Trophoblast cell (in vitro differentiated cells and primary cell): ENCODE data around the gene ARHGEF9.
"Not testable (repeated sequence)": the region's sequence is repeated elsewhere in the genome, so short reads cannot be mapped to it uniquely, and the experiment has no call there.

ENCODE experiments used
- DNase-seq, 2 donors: peaks; one replicate each; pipeline ENCODE4 v3.0.0-alpha.2; 2016
- H2AFZ ChIP-seq: 2 replicates; pipeline ENCODE4 v1.6.1; 2013; ENCODE audit warnings: low read length, moderate library complexity, mild to moderate bottlenecking; ENCODE audit not compliant: insufficient read depth, poor library complexity
- H2AK5ac ChIP-seq: 2 replicates; pipeline ENCODE4 v1.6.1; 2013; ENCODE audit warnings: mild to moderate bottlenecking, low read length
- H2BK120ac ChIP-seq: 2 replicates; pipeline ENCODE4 v1.6.1; 2013; ENCODE audit warnings: low read length, mild to moderate bottlenecking, moderate library complexity; ENCODE audit not compliant: insufficient read depth, poor library complexity
- H2BK12ac ChIP-seq: 2 replicates; pipeline ENCODE4 v1.6.1; 2013; ENCODE audit warnings: mild to moderate bottlenecking, low read length, moderate library complexity
- H2BK5ac ChIP-seq: 2 replicates; pipeline ENCODE4 v1.6.1; 2013; ENCODE audit warnings: low read length, low read depth, moderate library complexity, mild to moderate bottlenecking; ENCODE audit not compliant: poor library complexity
- H3K14ac ChIP-seq: 2 replicates; pipeline ENCODE4 v1.6.1; 2013; ENCODE audit warnings: mild to moderate bottlenecking, low read length
- H3K18ac ChIP-seq: 2 replicates; pipeline ENCODE4 v1.6.1; 2013; ENCODE audit warnings: mild to moderate bottlenecking, low read length
- H3K23ac ChIP-seq: 2 replicates; pipeline ENCODE4 v1.6.1; 2013; ENCODE audit warnings: low read length
- H3K27ac ChIP-seq: 2 replicates; pipeline ENCODE4 v1.5.1; 2013; ENCODE audit warnings: low read depth, mild to moderate bottlenecking, inconsistent platforms, low read length, moderate library complexity
- H3K27me3 ChIP-seq: 2 replicates; pipeline ENCODE4 v1.6.1; 2013; ENCODE audit warnings: inconsistent platforms, mild to moderate bottlenecking, low read length, moderate library complexity; ENCODE audit not compliant: insufficient read depth
- H3K36me3 ChIP-seq, 2 experiments: 1 replicate in 1 of 2; 2 replicates in 1 of 2; pipeline ENCODE4 v1.6.1; 2013; ENCODE audit warnings: low read length in 2 of 2, mild to moderate bottlenecking in 2 of 2, moderate library complexity in 1 of 2; ENCODE audit not compliant: insufficient read depth in 2 of 2, control insufficient read depth in 1 of 2
- H3K4ac ChIP-seq: 2 replicates; pipeline ENCODE4 v1.6.1; 2013; ENCODE audit warnings: low read depth, mild to moderate bottlenecking, low read length, moderate library complexity
- H3K4me1 ChIP-seq, 2 experiments: 1 replicate in 1 of 2; 2 replicates in 1 of 2; pipeline ENCODE4 v1.6.1; 2013; ENCODE audit warnings: low read length in 2 of 2, mild to moderate bottlenecking in 2 of 2, moderate library complexity in 1 of 2; ENCODE audit not compliant: insufficient read depth in 2 of 2, control insufficient read depth in 1 of 2
- H3K4me2 ChIP-seq: 2 replicates; pipeline ENCODE4 v1.6.1; 2013; ENCODE audit warnings: inconsistent platforms, mild to moderate bottlenecking, low read length, moderate library complexity
- H3K4me3 ChIP-seq: 2 replicates; pipeline ENCODE4 v1.5.1; 2013; ENCODE audit warnings: mild to moderate bottlenecking, low read depth, low read length, inconsistent platforms
- H3K79me1 ChIP-seq: one replicate; pipeline ENCODE4 v1.6.1; 2013; ENCODE audit warnings: low read length
- H3K79me2 ChIP-seq: 2 replicates; pipeline ENCODE4 v1.6.1; 2013; ENCODE audit warnings: low read length, mild to moderate bottlenecking; ENCODE audit not compliant: control insufficient read depth, insufficient read depth, poor library complexity
- H3K9ac ChIP-seq: 2 replicates; pipeline ENCODE4 v1.6.1; 2013; ENCODE audit warnings: mild to moderate bottlenecking, low read length
- H3K9me3 ChIP-seq: 2 replicates; pipeline ENCODE4 v1.6.1; 2013; ENCODE audit warnings: low read depth, mild to moderate bottlenecking, control low read depth, inconsistent platforms, low read length; ENCODE audit not compliant: insufficient read depth
- H4K12ac ChIP-seq: 2 replicates; pipeline ENCODE4 v1.6.1; 2013; ENCODE audit warnings: low read depth, mild to moderate bottlenecking, low read length, moderate library complexity
- H4K8ac ChIP-seq: 2 replicates; pipeline ENCODE4 v1.6.1; 2013; ENCODE audit warnings: low read depth, mild to moderate bottlenecking, low read length, moderate library complexity
- H4K91ac ChIP-seq: one replicate; pipeline ENCODE4 v1.6.1; 2013; ENCODE audit warnings: low read depth, mild to moderate bottlenecking, low read length, moderate library complexity
- whole genome bisulfite sequencing: extraction: QIAGEN DNeasy Blood & Tissue Kit; methylation state at CpG from one replicate; pipeline ENCODE4 v1.1.7; 2013; ENCODE audit warnings: missing lambda C conversion rate; ENCODE audit not compliant: insufficient read length, insufficient coverage; ENCODE audit errors: extremely low coverage; 5-methylcytosine and 5-hydroxymethylcytosine counted together

Gene ARHGEF9

DNA sequence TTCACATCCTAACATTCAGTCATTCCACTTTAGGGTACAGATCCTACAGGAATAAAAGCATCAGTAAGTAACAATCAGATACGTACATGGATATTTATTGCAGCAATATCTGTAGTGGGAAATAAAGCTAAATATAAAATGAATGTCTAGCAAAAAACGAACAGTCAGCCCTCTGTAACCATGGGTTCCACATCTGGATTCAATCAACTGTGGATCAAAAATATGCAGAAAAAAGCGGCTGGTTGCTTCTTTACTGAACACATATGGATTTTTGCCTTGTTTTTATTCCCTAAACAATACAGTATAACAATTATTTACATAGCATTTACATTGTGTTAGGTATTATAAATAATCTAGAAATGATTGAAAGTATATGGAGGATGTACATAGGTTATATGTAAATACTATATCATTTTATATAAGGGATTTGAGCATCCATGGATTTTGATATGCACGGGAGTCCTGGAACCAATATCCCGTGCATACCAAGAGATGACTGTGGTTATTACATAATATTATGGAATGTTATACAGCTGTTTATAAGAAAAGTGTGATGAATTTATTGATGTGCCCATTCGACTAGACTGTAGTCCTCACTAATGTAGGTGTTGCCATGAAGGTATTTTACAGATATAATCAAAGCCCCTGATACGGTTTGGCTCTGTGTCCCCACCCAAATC, 132.8 kb downstream of the ARHGEF9 start:
- H3K23ac ChIP-seq = no peak overlapping the region
- no peak overlapping the region for H2BK120ac ChIP-seq
- H2AK5ac ChIP-seq = no peak overlapping the region
- H3K4ac ChIP-seq = no peak overlapping the region
- no peaks in the 10 kb centered on the region for H3K9me3 ChIP-seq
- H3K79me1 ChIP-seq = no peaks in the 10 kb centered on the region
- H4K12ac ChIP-seq = no peak overlapping the region
- no peak overlapping the region for H3K18ac ChIP-seq
- no peaks in the 10 kb centered on the region for H3K4me1 ChIP-seq
- H4K8ac ChIP-seq = no peak overlapping the region
- H3K79me2 ChIP-seq = no peaks in the 10 kb centered on the region
- H3K27ac ChIP-seq = no peak overlapping the region
- no peak overlapping the region for H3K14ac ChIP-seq
- no peak overlapping the region for H2BK5ac ChIP-seq
- H3K4me2 ChIP-seq = no peak overlapping the region
- DNase-seq = no peak
- H3K27me3 ChIP-seq = no peaks in the 10 kb centered on the region
- H2AFZ ChIP-seq = no peak overlapping the region
- H3K36me3 ChIP-seq = no peaks in the 10 kb centered on the region
- WGBS = no CpG with 5 or more reads among the region's 7 CpGs
- no peak overlapping the region for H3K9ac ChIP-seq
- no peak overlapping the region for H3K4me3 ChIP-seq
- no peak overlapping the region for H2BK12ac ChIP-seq
- H4K91ac ChIP-seq = no peak overlapping the region

DNA sequence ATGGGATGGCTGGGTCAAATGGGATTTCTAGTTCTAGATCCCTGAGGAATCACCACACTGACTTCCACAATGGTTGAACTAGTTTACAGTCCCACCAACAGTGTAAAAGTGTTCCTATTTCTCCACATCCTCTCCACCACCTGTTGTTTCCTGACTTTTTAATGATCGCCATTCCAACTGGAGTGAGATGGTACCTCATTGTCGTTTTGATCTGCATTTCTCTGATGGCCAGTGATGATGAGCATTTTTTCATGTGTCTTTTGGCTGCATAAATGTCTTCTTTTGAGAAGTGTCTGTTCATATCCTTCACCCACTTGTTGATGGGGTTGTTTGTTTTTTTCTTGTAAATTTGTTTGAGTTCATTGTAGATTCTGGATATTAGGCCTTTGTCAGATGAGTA, 139.3 kb downstream of the ARHGEF9 start:
- not testable (repeated sequence) for H3K18ac ChIP-seq, H3K9ac ChIP-seq, H2BK120ac ChIP-seq, H3K14ac ChIP-seq, H4K91ac ChIP-seq, H3K23ac ChIP-seq, H3K4me1 ChIP-seq, H3K4me3 ChIP-seq, H3K79me2 ChIP-seq, H3K9me3 ChIP-seq, H2AFZ ChIP-seq, H3K36me3 ChIP-seq, H4K12ac ChIP-seq, H2AK5ac ChIP-seq, H3K4me2 ChIP-seq, H3K79me1 ChIP-seq, H3K4ac ChIP-seq, H3K27ac ChIP-seq, DNase-seq, H2BK12ac ChIP-seq, H2BK5ac ChIP-seq, H4K8ac ChIP-seq, H3K27me3 ChIP-seq
- WGBS = no CpG with 5 or more reads among the region's 2 CpGs

DNA sequence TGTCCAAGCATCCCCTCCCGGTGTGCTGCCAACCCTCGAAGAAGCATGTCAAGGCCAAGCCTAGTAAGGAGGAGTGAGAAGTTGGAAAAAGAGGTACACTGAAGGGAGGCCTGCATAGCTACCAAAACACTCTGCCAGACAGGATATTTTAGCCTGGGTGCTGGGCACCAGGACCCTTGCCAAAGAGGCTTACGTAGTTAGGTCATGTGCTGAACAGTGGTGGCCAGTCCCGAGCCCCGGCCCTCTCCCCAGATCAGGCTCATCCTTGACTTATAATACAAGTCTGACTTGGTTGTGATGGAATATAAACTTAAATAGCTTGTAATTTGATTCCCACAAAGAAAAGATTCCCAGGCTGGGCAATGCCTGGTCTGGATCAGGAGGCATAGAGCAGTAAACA, 149.3 kb downstream of the ARHGEF9 start:
- H3K36me3 ChIP-seq = no peaks in the 10 kb centered on the region
- H2BK12ac ChIP-seq = no peak overlapping the region
- H3K4me2 ChIP-seq = no peak overlapping the region
- no peaks in the 10 kb centered on the region for H3K9me3 ChIP-seq
- H3K27ac ChIP-seq = no peak overlapping the region
- DNase-seq = no peak
- no peak overlapping the region for H2AFZ ChIP-seq
- no peaks in the 10 kb centered on the region for H3K79me2 ChIP-seq
- H4K12ac ChIP-seq = no peak overlapping the region
- no peak overlapping the region for H4K91ac ChIP-seq
- no peak overlapping the region for H3K4ac ChIP-seq
- H3K23ac ChIP-seq = no peak overlapping the region
- no peak overlapping the region for H2BK5ac ChIP-seq
- no peaks in the 10 kb centered on the region for H3K79me1 ChIP-seq
- no peak overlapping the region for H2BK120ac ChIP-seq
- H4K8ac ChIP-seq = no peak overlapping the region
- no peak overlapping the region for H3K4me3 ChIP-seq
- no peaks in the 10 kb centered on the region for H3K4me1 ChIP-seq
- H3K14ac ChIP-seq = no peak overlapping the region
- no CpG with 5 or more reads among the region's 5 CpGs for WGBS
- no peak overlapping the region for H2AK5ac ChIP-seq
- H3K18ac ChIP-seq = no peak overlapping the region
- no peak overlapping the region for H3K9ac ChIP-seq
- no peaks in the 10 kb centered on the region for H3K27me3 ChIP-seq

DNA sequence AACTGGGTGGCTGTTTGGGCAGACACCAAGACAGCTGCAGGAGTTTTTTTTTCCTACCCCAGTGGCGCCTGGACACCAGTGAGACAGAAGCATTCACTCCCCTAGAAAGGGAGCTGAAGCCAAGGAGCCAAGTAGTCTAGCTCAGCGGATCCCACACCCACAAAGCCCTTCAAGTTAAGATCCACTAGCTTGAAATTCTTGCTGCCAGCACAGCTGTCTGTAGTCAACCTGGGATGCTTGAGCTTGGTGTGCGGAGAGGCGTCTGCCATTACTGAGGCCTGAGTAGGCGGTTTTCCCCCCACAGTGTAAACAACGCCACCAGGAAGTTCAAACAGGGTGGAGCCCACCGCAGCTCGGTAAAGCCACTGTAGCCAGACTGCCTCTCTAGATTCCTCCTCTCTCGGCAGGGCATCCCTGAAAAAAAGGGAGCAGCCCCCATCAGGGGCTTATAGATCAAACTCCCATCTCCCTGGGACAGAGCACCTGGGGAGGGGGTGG, 171.4 kb downstream of the ARHGEF9 start:
- no peaks in the 10 kb centered on the region for H3K9me3 ChIP-seq
- no peak overlapping the region for H2BK5ac ChIP-seq
- H3K4ac ChIP-seq = no peak overlapping the region
- no peaks in the 10 kb centered on the region for H3K36me3 ChIP-seq
- no peak overlapping the region for H2BK120ac ChIP-seq
- no CpG with 5 or more reads among the region's 9 CpGs for WGBS
- DNase-seq = no peak
- H2BK12ac ChIP-seq = no peak overlapping the region
- H3K27ac ChIP-seq = no peak overlapping the region
- H3K9ac ChIP-seq = no peak overlapping the region
- H3K18ac ChIP-seq = no peak overlapping the region
- H2AK5ac ChIP-seq = no peak overlapping the region
- no peak overlapping the region for H3K14ac ChIP-seq
- H4K8ac ChIP-seq = no peak overlapping the region
- no peaks in the 10 kb centered on the region for H3K27me3 ChIP-seq
- no peaks in the 10 kb centered on the region for H3K79me2 ChIP-seq
- no peaks in the 10 kb centered on the region for H3K4me1 ChIP-seq
- no peak overlapping the region for H3K4me2 ChIP-seq
- no peak overlapping the region for H4K12ac ChIP-seq
- no peaks in the 10 kb centered on the region for H3K79me1 ChIP-seq
- H3K23ac ChIP-seq = no peak overlapping the region
- no peak overlapping the region for H4K91ac ChIP-seq
- no peak overlapping the region for H2AFZ ChIP-seq
- no peak overlapping the region for H3K4me3 ChIP-seq
